Liver (tissue), 9 donors: ENCODE data around the gene FRMD4B. TPM values are rescaled to one million over a fixed set of nuclear protein-coding genes. Genes with fewer than 3 reads are reported as not detected.

Experiments used
- DNase-seq: peaks from one replicate; pipeline ENCODE4 v3.0.0-alpha.2; 2017; ENCODE audit warnings: low spot score
- H3K27ac ChIP-seq, 2 donors: one replicate each; pipeline ENCODE4 v1.7.0; 2013; ENCODE audit warnings: inconsistent platforms in 2 of 2, low read length in 2 of 2, control low read depth in 1 of 2, low read depth in 1 of 2, mild to moderate bottlenecking in 1 of 2
- H3K27me3 ChIP-seq, 4 donors: one replicate each; pipeline versions ENCODE4 v1.6.1 to v1.7.0; 2013; ENCODE audit warnings: low read length in 3 of 4, inconsistent platforms in 1 of 4, mild to moderate bottlenecking in 1 of 4, moderate library complexity in 1 of 4; ENCODE audit not compliant: control insufficient read depth in 4 of 4, insufficient read depth in 4 of 4
- H3K36me3 ChIP-seq, 4 donors: one replicate each; pipeline versions ENCODE4 v1.6.1 to v1.7.0; 2013; ENCODE audit warnings: low read length in 3 of 4, mild to moderate bottlenecking in 3 of 4, low read depth in 1 of 4, moderate library complexity in 1 of 4; ENCODE audit not compliant: control insufficient read depth in 4 of 4, insufficient read depth in 3 of 4
- H3K4me1 ChIP-seq, 4 donors: one replicate each; pipeline versions ENCODE4 v1.6.1 to v1.7.0; 2013; ENCODE audit warnings: low read length in 3 of 4, mild to moderate bottlenecking in 3 of 4, moderate library complexity in 1 of 4; ENCODE audit not compliant: control insufficient read depth in 4 of 4, insufficient read depth in 4 of 4
- H3K4me3 ChIP-seq, 3 donors: one replicate each; pipeline versions ENCODE4 v1.6.1 to v1.7.0; 2013; ENCODE audit warnings: low read length in 3 of 3, control low read depth in 1 of 3, low read depth in 1 of 3, mild to moderate bottlenecking in 1 of 3
- H3K9ac ChIP-seq, 2 donors: one replicate each; pipeline ENCODE4 v1.7.0; 2013; ENCODE audit warnings: low read length in 2 of 2, mild to moderate bottlenecking in 2 of 2, moderate library complexity in 2 of 2, control low read depth in 1 of 2, low read depth in 1 of 2
- H3K9me3 ChIP-seq, 4 donors: one replicate each; pipeline versions ENCODE4 v1.6.1 to v1.7.0; 2013; ENCODE audit warnings: low read length in 3 of 4; ENCODE audit not compliant: control insufficient read depth in 4 of 4
- ATF3 ChIP-seq: IDR thresholded peaks from 2 replicates; pipeline ENCODE4 v1.6.1; 2016; ENCODE audit warnings: antibody characterized with exemption
- CTCF ChIP-seq: fragments of 150-350 bp; IDR thresholded peaks from 2 replicates; pipeline ENCODE4 v1.5.1; 2017; ENCODE audit warnings: improper control_type of control experiment, low read depth, low read length; ENCODE audit not compliant: missing input control
- EGR1 ChIP-seq, 2 donors: IDR thresholded peaks; 2 replicates each; pipeline ENCODE4 v1.6.1; 2016 to 2018; ENCODE audit warnings: antibody characterized with exemption in 2 of 2, low read depth in 2 of 2
- FOXA2 ChIP-seq: IDR thresholded peaks from 2 replicates; pipeline ENCODE4 v1.6.1; 2016; ENCODE audit warnings: antibody characterized with exemption
- HNF4A ChIP-seq, 2 donors: conservative IDR thresholded peaks; 2 replicates each; pipeline ENCODE4 v1.6.1; 2016; ENCODE audit warnings: antibody characterized with exemption in 2 of 2, mild to moderate bottlenecking in 2 of 2
- HNF4G ChIP-seq: IDR thresholded peaks from 2 replicates; pipeline ENCODE4 v1.6.1; 2016; ENCODE audit warnings: antibody characterized with exemption
- JUND ChIP-seq, 2 donors: IDR thresholded peaks; 2 replicates each; pipeline ENCODE4 v1.6.1; 2016; ENCODE audit warnings: antibody characterized with exemption in 2 of 2
- MAX ChIP-seq: IDR thresholded peaks from 2 replicates; pipeline ENCODE4 v1.6.1; 2016; ENCODE audit warnings: antibody characterized with exemption
- NR2F2 ChIP-seq: IDR thresholded peaks from 2 replicates; pipeline ENCODE4 v1.6.1; 2016; ENCODE audit warnings: antibody characterized with exemption
- RAD21 ChIP-seq, 2 donors: IDR thresholded peaks; 2 replicates each; pipeline ENCODE4 v1.6.1; 2016; ENCODE audit warnings: antibody characterized with exemption in 2 of 2, mild to moderate bottlenecking in 2 of 2
- REST ChIP-seq: IDR thresholded peaks from 2 replicates; pipeline ENCODE4 v1.6.1; 2016; ENCODE audit warnings: antibody characterized with exemption, mild to moderate bottlenecking
- RXRA ChIP-seq, 2 donors: IDR thresholded peaks; 2 replicates each; pipeline ENCODE4 v1.6.1; 2017 to 2018; ENCODE audit warnings: antibody characterized with exemption in 2 of 2, mild to moderate bottlenecking in 1 of 2
- SP1 ChIP-seq: IDR thresholded peaks from 2 replicates; pipeline ENCODE4 v1.6.1; 2018; ENCODE audit warnings: antibody characterized with exemption, mild to moderate bottlenecking
- TAF1 ChIP-seq: conservative IDR thresholded peaks from 2 replicates; pipeline ENCODE4 v1.6.1; 2016; ENCODE audit warnings: antibody characterized with exemption, mild to moderate bottlenecking
- ZBTB33 ChIP-seq: IDR thresholded peaks from 2 replicates; pipeline ENCODE4 v1.6.1; 2016; ENCODE audit warnings: antibody characterized with exemption
- WGBS: extraction: QIAGEN DNeasy Blood & Tissue Kit; methylation state at CpG from one replicate; pipeline ENCODE4 v1.1.7; 2013; 5-methylcytosine and 5-hydroxymethylcytosine counted together
- polyA plus RNA-seq, 2 donors: library from polyadenylated mRNA; stranded (reverse) in 1 of 2; unstranded in 1 of 2; fragments of 200-250 nt in 1 of 2; fragments of >200 nt in 1 of 2; fragmentation: Nextera tagmentation in 1 of 2; extraction: Ambion mirVana in 1 of 2; gene quantifications; one replicate each; pipeline versions ENCODE4 v1.2.1 to v1.2.3, GENCODE V29; 2013 to 2015
- total RNA-seq, 2 donors: library from RNA; depleted of rRNA; stranded (reverse); fragments of >200 nt; gene quantifications; one replicate each; pipeline ENCODE4 v1.2.3, GENCODE V29; 2014
- donor health status: healthy.
- donor health status: healthy.
- donor health status: healthy.
- donor health status: healthy.
- donor health status: healthy.

Gene FRMD4B
- total and polyA plus RNA-seq, 4 donors, result 7.3 to 22.6 (median 15.0) TPM

GRCh38 chr3:69166446-69166845 is 219.4 kb downstream of the FRMD4B start:
- H3K9me3 ChIP-seq, result no peaks in the 10 kb centered on the region
- 29% methylated on average over 1 of the region's 1 CpG for WGBS
- no peaks in the 10 kb centered on the region for H3K27me3 ChIP-seq
- H3K9ac ChIP-seq, result no peak overlapping the region
- DNase-seq, result no peak
- TF ChIP-seq RAD21 (IDR thresholded peaks at IDR 0.05), result peak in 1 of 2 donors; percentile 20
- no peak for TF ChIP-seq HNF4G
- H3K4me3 ChIP-seq, result no peak overlapping the region
- peaks cover 0 to 20% (median 18%) of the 10 kb centered on the region in 4 donors for H3K36me3 ChIP-seq
- H3K4me1 ChIP-seq, result peaks cover 0 to 9% (median 3%) of the 10 kb centered on the region in 4 donors
- H3K27ac ChIP-seq, result no peak overlapping the region

- Histone ChIP-seq H3K27ac (no peak overlapping the region), H3K36me3 (peaks cover 0 to 14% (median 11%) of the 10 kb centered on the region in 4 donors), H3K9ac (no peak overlapping the region), H3K4me1 (peaks cover 0 to 9% (median 3%) of the 10 kb centered on the region in 4 donors), H3K27me3 (no peaks in the 10 kb centered on the region), H3K9me3 (no peaks in the 10 kb centered on the region), H3K4me3 (no peak overlapping the region)
- DNase-seq, result no peak
- no peak for TF ChIP-seq FOXA2
- no peak for TF ChIP-seq HNF4A (conservative IDR thresholded peaks at IDR 0.05)
- TF ChIP-seq NR2F2, result no peak
- no peak for TF ChIP-seq SP1
- TF ChIP-seq MAX, result no peak
- no peak for TF ChIP-seq ATF3
- no peak for TF ChIP-seq TAF1
- TF ChIP-seq EGR1 (IDR thresholded peaks at IDR 0.05; ENCODE audit: low read depth in 2 of 2), result no peak
- no peak for TF ChIP-seq ZBTB33
- no peak for TF ChIP-seq RXRA (IDR thresholded peaks at IDR 0.05)
- no peak for TF ChIP-seq HNF4G
- TF ChIP-seq REST, result no peak
- no peak for TF ChIP-seq JUND (IDR thresholded peaks at IDR 0.05)
- no peak for TF ChIP-seq CTCF
- WGBS, result 99% methylated on average over 4 of the region's 4 CpGs
Measured at GRCh38 chr3:69165744-69166143, 220.1 kb downstream of the FRMD4B start.
